Thyroid gland (tissue), 4 donors: Measurements from ENCODE around the gene LYPD5. TPM values are rescaled to one million over a fixed set of nuclear protein-coding genes. Genes with fewer than 3 reads are reported as not detected.
"Not testable (repeated sequence)": the region's sequence is repeated elsewhere in the genome, so short reads cannot be mapped to it uniquely, and the experiment has no call there.

Experiments
- DNase-seq, 2 donors: peaks; one replicate each; pipeline ENCODE4 v3.0.0-alpha.2; 2019
- H3K27ac ChIP-seq, 3 donors: fragments of 200-600 bp; sonication (generic); 1 replicate in 2 of 3; 2 replicates in 1 of 3; pipeline ENCODE4 v1.5.1; 2016 to 2019; ENCODE audit warnings: mild to moderate bottlenecking in 1 of 3, moderate library complexity in 1 of 3
- H3K27me3 ChIP-seq: fragments of 200-600 bp; sonication (generic); one replicate; pipeline ENCODE4 v1.5.1; 2019
- H3K36me3 ChIP-seq, 2 donors: fragments of 200-600 bp; sonication (generic); one replicate each; pipeline ENCODE4 v1.5.1; 2016 to 2019
- H3K4me1 ChIP-seq, 2 donors: fragments of 200-600 bp; sonication (generic); one replicate each; pipeline ENCODE4 v1.5.1; 2017 to 2019
- H3K4me3 ChIP-seq, 3 donors: fragments of 200-600 bp; sonication (generic); replicated peaks in 1 of 3; 1 replicate in 2 of 3; 2 replicates in 1 of 3; pipeline ENCODE4 v1.5.1; 2016; ENCODE audit warnings: mild to moderate bottlenecking in 1 of 3
- H3K9me3 ChIP-seq: fragments of 200-600 bp; sonication (generic); one replicate; pipeline ENCODE4 v1.5.1; 2017
- CTCF ChIP-seq, 6 experiments: fragments of 200-600 bp in 3 of 6; fragments of 450-650 bp in 3 of 6; sonication (generic) in 3 of 6; IDR thresholded peaks; one replicate each; pipeline ENCODE4 v1.5.1; 2016 to 2019; ENCODE audit warnings: antibody characterized with exemption in 6 of 6, mild to moderate bottlenecking in 2 of 6, inconsistent platforms in 1 of 6, moderate library complexity in 1 of 6
- POLR2A ChIP-seq, 2 donors: fragments of 450-650 bp; IDR thresholded peaks; one replicate each; pipeline ENCODE4 v1.6.1; 2017; ENCODE audit warnings: antibody characterized with exemption in 2 of 2, mild to moderate bottlenecking in 2 of 2, moderate library complexity in 1 of 2
- WGBS, 2 donors: methylation state at CpG; one replicate each; pipeline ENCODE4 v1.1.5; 2017; 5-methylcytosine and 5-hydroxymethylcytosine counted together
- intact Hi-C: fragments of 100-400 bp; cut with DNase I; formaldehyde crosslinking; loops from one replicate; pipeline ENCODE4 v1.15.1; 2023
- total RNA-seq, 4 donors: library from RNA; depleted of rRNA; stranded (reverse); fragments of >200 nt; gene quantifications; one replicate each; pipeline ENCODE4 v1.2.3, GENCODE V29; 2016

LYPD5 gene
- total RNA-seq, 4 donors from 2014 or later, result 1.6 to 7.6 (median 2.5) TPM

GRCh38 chr19:43839139-43839538 lies 36.9 kb upstream of the LYPD5 start:
- H3K36me3 ChIP-seq, result peaks cover 85 to 90% of the 10 kb centered on the region in 2 donors

GRCh38 chr19:43826787-43827754 lies 24.8 kb upstream of the LYPD5 start, which contains the start of gene ZNF283:
ZNF283 (plus strand) TSS chr19:43827321; CDS start chr19:43833505, 6,184 bp downstream.
- no peak within 1 kb of the TSS for H3K27ac ChIP-seq
- TF ChIP-seq POLR2A (IDR thresholded peaks at IDR 0.05) (peak in 1 of 2 donors; percentile 19), CTCF (IDR thresholded peaks at IDR 0.05) (no peak)
- H3K27me3 ChIP-seq, result no peaks in the 10 kb centered on the region
- peak; percentile 93 to 94 for DNase-seq
- H3K4me1 ChIP-seq, result peaks cover 7 to 9% of the 10 kb centered on the region in 2 donors
- peaks cover 19 to 20% of the 10 kb centered on the region in 2 donors for H3K36me3 ChIP-seq
- H3K9me3 ChIP-seq, result no peaks in the 10 kb centered on the region
- intact Hi-C loops, result no loop called here
- peak within 1 kb of the TSS; percentile 58 to 79 (median 59) for H3K4me3 ChIP-seq
- whole genome bisulfite sequencing, 2 donors, result 10 to 16% methylated on average over 32 to 34 of the region's 46 CpGs

More at GRCh38 chr19:43839139-43839538, 36.9 kb upstream of the LYPD5 start:
- intact Hi-C loops, result no loop called here
- H3K4me3 ChIP-seq, result no peak overlapping the region
- no peaks in the 10 kb centered on the region for H3K27me3 ChIP-seq
- H3K27ac ChIP-seq, result no peak overlapping the region
- H3K4me1 ChIP-seq, result no peaks in the 10 kb centered on the region
- H3K9me3 ChIP-seq, result no peaks in the 10 kb centered on the region
- no peak for DNase-seq
- no peak for TF ChIP-seq CTCF (IDR thresholded peaks at IDR 0.05)

GRCh38 chr19:43824572-43824971 lies 22.3 kb upstream of the LYPD5 start:
- intact Hi-C loops, H3K27me3 ChIP-seq, H3K4me3 ChIP-seq, H3K9me3 ChIP-seq, H3K36me3 ChIP-seq, H3K27ac ChIP-seq, DNase-seq: not testable (repeated sequence)
- WGBS, 2 donors, result 61 to 62% methylated on average over 4 of the region's 4 CpGs
- H3K4me1 ChIP-seq, result peaks cover 7 to 14% of the 10 kb centered on the region in 2 donors

- H3K27ac ChIP-seq, H3K9me3 ChIP-seq, H3K4me3 ChIP-seq, intact Hi-C loops, H3K27me3 ChIP-seq, H3K36me3 ChIP-seq, DNase-seq: not testable (repeated sequence)
- peaks cover 7 to 14% of the 10 kb centered on the region in 2 donors for H3K4me1 ChIP-seq
- 83 to 92% methylated on average over 3 of the region's 3 CpGs for WGBS, 2 donors
Observed at GRCh38 chr19:43823856-43824255, 21.6 kb upstream of the LYPD5 start.

- Histone ChIP-seq H3K27ac (no peak overlapping the region), H3K27me3 (no peaks in the 10 kb centered on the region), H3K4me1 (peaks cover 0 to 4% of the 10 kb centered on the region in 2 donors), H3K9me3 (no peaks in the 10 kb centered on the region), H3K4me3 (peak overlapping the region in 2 of 3 donors; percentile 10 to 23), H3K36me3 (no peaks in the 10 kb centered on the region)
- intact Hi-C loops, result no loop called here
- no peak for TF ChIP-seq POLR2A (IDR thresholded peaks at IDR 0.05)
- WGBS, 2 donors, result 34 to 39% methylated on average over 5 of the region's 5 CpGs
- DNase-seq, result no peak
Observed at GRCh38 chr19:43820884-43821215, 18.6 kb upstream of the LYPD5 start.

- Histone ChIP-seq H3K9me3 (no peaks in the 10 kb centered on the region), H3K27me3 (no peaks in the 10 kb centered on the region), H3K4me3 (peak overlapping the region in 2 of 3 donors; percentile 10 to 23), H3K36me3 (no peaks in the 10 kb centered on the region), H3K27ac (no peak overlapping the region), H3K4me1 (peaks cover 0 to 4% of the 10 kb centered on the region in 2 donors)
- no peak for TF ChIP-seq POLR2A (IDR thresholded peaks at IDR 0.05)
- no peak for TF ChIP-seq CTCF (IDR thresholded peaks at IDR 0.05)
- WGBS, 2 donors, result 16 to 18% methylated on average over 39 to 48 of the region's 48 CpGs
- peak; percentile 30 for DNase-seq
- intact Hi-C loops, result no loop called here
Observed at GRCh38 chr19:43820098-43820883, 18.0 kb upstream of the LYPD5 start.
